H9 (cell line): Measurements from ENCODE around the gene APOL1. TPM values are rescaled to one million over a fixed set of nuclear protein-coding genes. Genes with fewer than 3 reads are reported as not detected.
"Not testable (repeated sequence)": the region's sequence is repeated elsewhere in the genome, so short reads cannot be mapped to it uniquely, and the experiment has no call there.

Experiments used
- DNase-seq: peaks from one replicate; pipeline ENCODE4 v3.0.0-alpha.2; 2017
- H2AFZ ChIP-seq: one replicate; pipeline ENCODE4 v1.6.1; 2013; ENCODE audit warnings: mild to moderate bottlenecking, low read length, control low read depth, moderate library complexity
- H2AK5ac ChIP-seq: 2 replicates; pipeline ENCODE4 v1.6.1; 2013; ENCODE audit warnings: low read length, control low read depth, mixed read lengths; ENCODE audit not compliant: insufficient read length
- H2BK120ac ChIP-seq: one replicate; pipeline ENCODE4 v1.6.1; 2013; ENCODE audit warnings: low read depth, mild to moderate bottlenecking, low read length, control low read depth, inconsistent platforms; ENCODE audit not compliant: poor library complexity, severe bottlenecking
- H2BK12ac ChIP-seq: 2 replicates; pipeline ENCODE4 v1.6.1; 2013; ENCODE audit warnings: low read length, control low read depth, mixed read lengths, low read depth; ENCODE audit not compliant: insufficient read length
- H2BK15ac ChIP-seq: 2 replicates; pipeline ENCODE4 v1.6.1; 2013; ENCODE audit warnings: low read depth, low read length, control low read depth
- H2BK20ac ChIP-seq: one replicate; pipeline ENCODE4 v1.6.1; 2013; ENCODE audit warnings: low read depth, mild to moderate bottlenecking, low read length, control low read depth, inconsistent platforms; ENCODE audit not compliant: poor library complexity, severe bottlenecking
- H2BK5ac ChIP-seq: 2 replicates; pipeline ENCODE4 v1.6.1; 2013; ENCODE audit warnings: low read length, control low read depth, mixed read lengths; ENCODE audit not compliant: insufficient read length
- H3K14ac ChIP-seq: 2 replicates; pipeline ENCODE4 v1.6.1; 2013; ENCODE audit warnings: low read length, control low read depth; ENCODE audit not compliant: insufficient read depth
- H3K18ac ChIP-seq: 2 replicates; pipeline ENCODE4 v1.6.1; 2013; ENCODE audit warnings: low read depth, mild to moderate bottlenecking, mixed read lengths, low read length, control low read depth; ENCODE audit not compliant: insufficient read length
- H3K23ac ChIP-seq: 2 replicates; pipeline ENCODE4 v1.6.1; 2013; ENCODE audit warnings: low read length, control low read depth, mixed read lengths, low read depth; ENCODE audit not compliant: insufficient read length
- H3K23me2 ChIP-seq: 2 replicates; pipeline ENCODE4 v1.6.1; 2013; ENCODE audit warnings: low read depth, mild to moderate bottlenecking, mixed read lengths, low read length, control low read depth; ENCODE audit not compliant: insufficient read length, poor library complexity, severe bottlenecking
- H3K27ac ChIP-seq: 2 replicates; pipeline ENCODE4 v1.5.1; 2013; ENCODE audit warnings: low read length, control low read depth, mixed read lengths, low read depth; ENCODE audit not compliant: insufficient read length
- H3K27me3 ChIP-seq: 2 replicates; pipeline ENCODE4 v1.6.1; 2013; ENCODE audit warnings: low read length, control low read depth, inconsistent platforms; ENCODE audit not compliant: insufficient read depth
- H3K4ac ChIP-seq: 2 replicates; pipeline ENCODE4 v1.6.1; 2013; ENCODE audit warnings: low read depth, mild to moderate bottlenecking, control low read depth, inconsistent platforms, low read length, moderate library complexity
- H3K4me1 ChIP-seq: 2 replicates; pipeline ENCODE4 v1.6.1; 2013; ENCODE audit warnings: low read length, control low read depth, inconsistent platforms; ENCODE audit not compliant: insufficient read depth
- H3K4me2 ChIP-seq: 2 replicates; pipeline ENCODE4 v1.6.1; 2013; ENCODE audit warnings: low read length, control low read depth, mixed read lengths; ENCODE audit not compliant: insufficient read length, insufficient read depth
- H3K56ac ChIP-seq: 2 replicates; pipeline ENCODE4 v1.6.1; 2013; ENCODE audit warnings: low read depth, mild to moderate bottlenecking, mixed read lengths, low read length, control low read depth; ENCODE audit not compliant: insufficient read length
- H3K79me1 ChIP-seq: 2 replicates; pipeline ENCODE4 v1.6.1; 2013; ENCODE audit warnings: low read depth, mild to moderate bottlenecking, moderate library complexity, low read length, control low read depth, inconsistent platforms; ENCODE audit not compliant: insufficient read depth, poor library complexity, severe bottlenecking
- H3K79me2 ChIP-seq: 2 replicates; pipeline ENCODE4 v1.6.1; 2013; ENCODE audit warnings: low read length, control low read depth, inconsistent platforms; ENCODE audit not compliant: insufficient read depth
- H3K9ac ChIP-seq: 2 replicates; pipeline ENCODE4 v1.6.1; 2013; ENCODE audit warnings: low read length, control low read depth, mixed read lengths; ENCODE audit not compliant: insufficient read length; ENCODE audit errors: extremely low read depth
- H3K9me3 ChIP-seq: one replicate; pipeline ENCODE4 v1.6.1; 2013; ENCODE audit warnings: low read depth, low read length, inconsistent platforms; ENCODE audit not compliant: control insufficient read depth
- H3T11ph ChIP-seq: one replicate; pipeline ENCODE4 v1.6.1; 2013; ENCODE audit warnings: mild to moderate bottlenecking, low read length, control low read depth, inconsistent platforms
- H4K20me1 ChIP-seq: one replicate; pipeline ENCODE4 v1.6.1; 2013; ENCODE audit not compliant: control insufficient read depth, insufficient read length, insufficient read depth
- H4K5ac ChIP-seq: 2 replicates; pipeline ENCODE4 v1.6.1; 2013; ENCODE audit warnings: low read depth, mild to moderate bottlenecking, mixed read lengths, low read length, control low read depth; ENCODE audit not compliant: insufficient read length
- H4K8ac ChIP-seq: replicated peaks from 2 replicates; pipeline ENCODE4 v1.6.1; 2013; ENCODE audit warnings: low read length, control low read depth, mixed read lengths, low read depth; ENCODE audit not compliant: insufficient read length
- H4K91ac ChIP-seq: 2 replicates; pipeline ENCODE4 v1.6.1; 2013; ENCODE audit warnings: low read depth, mild to moderate bottlenecking, moderate library complexity, mixed read lengths, low read length, control low read depth; ENCODE audit not compliant: insufficient read length
- H3K27ac Mint-ChIP-seq, 3 experiments: 2 replicates in 2 of 3; 3 replicates in 1 of 3; pipeline ENCODE4 v1.8.0; 2020 to 2021; ENCODE audit warnings: mixed read lengths in 3 of 3, mild to moderate bottlenecking in 1 of 3, moderate library complexity in 1 of 3
- H3K27me3 Mint-ChIP-seq: 2 replicates; pipeline ENCODE4 v1.8.0; 2021; ENCODE audit warnings: low read depth, mild to moderate bottlenecking, moderate library complexity, mixed read lengths
- H3K36me3 Mint-ChIP-seq, 3 experiments: 2 replicates in 2 of 3; 3 replicates in 1 of 3; pipeline ENCODE4 v1.8.0; 2020 to 2021; ENCODE audit warnings: low read depth in 3 of 3, mixed read lengths in 3 of 3; ENCODE audit not compliant: insufficient read depth in 1 of 3
- H3K4me1 Mint-ChIP-seq, 2 experiments: 2 replicates each; pipeline ENCODE4 v1.8.0; 2020; ENCODE audit warnings: mixed read lengths in 2 of 2
- H3K4me3 Mint-ChIP-seq, 2 experiments: 2 replicates in 1 of 2; 3 replicates in 1 of 2; pipeline ENCODE4 v1.8.0; 2020 to 2021; ENCODE audit warnings: mild to moderate bottlenecking in 2 of 2, mixed read lengths in 2 of 2, moderate library complexity in 1 of 2
- H3K9me3 Mint-ChIP-seq, 2 experiments: 2 replicates in 1 of 2; 3 replicates in 1 of 2; pipeline ENCODE4 v1.8.0; 2020; ENCODE audit warnings: mild to moderate bottlenecking in 2 of 2, mixed read lengths in 2 of 2, moderate library complexity in 1 of 2
- CTCF ChIP-seq: fragments of 200-600 bp; sonication (generic); conservative IDR thresholded peaks from 3 replicates; pipeline ENCODE4 v1.8.0; 2021; ENCODE audit warnings: antibody characterized with exemption, mild to moderate bottlenecking
- WGBS: extraction: QIAGEN DNeasy Blood & Tissue Kit; methylation state at CpG from one replicate; pipeline ENCODE4 v1.1.7; 2013; ENCODE audit warnings: missing lambda C conversion rate, low lambda C conversion rate, mixed read lengths; ENCODE audit not compliant: insufficient read length; ENCODE audit errors: extremely low coverage; 5-methylcytosine and 5-hydroxymethylcytosine counted together
- total RNA-seq: library from RNA; stranded (reverse); gene quantifications from 2 replicates; pipeline ENCODE4 v1.2.1, GENCODE V29; 2021

APOL1 gene
- total RNA-seq, 1 experiment from 2014 or later = not detected

GRCh38 chr22:36253523-36254490 lies 874 bp downstream of the APOL1 start:
- Histone ChIP-seq H4K20me1 (no peaks in the 10 kb centered on the region), H3K4me1 (no peaks in the 10 kb centered on the region; the same call in 1 of the 2 replicates), H3K23me2 (no peaks in the 10 kb centered on the region), H3K4ac (no peak overlapping the region), H2BK5ac (no peak overlapping the region), H3K79me2 (no peaks in the 10 kb centered on the region), H2BK12ac (no peak overlapping the region), H2BK120ac (no peak overlapping the region), H3K14ac (no peak overlapping the region), H2BK15ac (no peak overlapping the region), H3T11ph (no peak overlapping the region), H3K4me2 (no peak overlapping the region), H4K91ac (no peak overlapping the region), H3K9ac (no peak overlapping the region), H3K18ac (no peak overlapping the region), H3K9me3 (no peaks in the 10 kb centered on the region), H4K8ac (no peak overlapping the region), H3K79me1 (no peaks in the 10 kb centered on the region), H2AFZ (no peak overlapping the region), H3K27ac (no peak overlapping the region), H2AK5ac (no peak overlapping the region), H3K56ac (no peak overlapping the region), H2BK20ac (no peak overlapping the region), H4K5ac (no peak overlapping the region), H3K27me3 (no peaks in the 10 kb centered on the region), H3K23ac (no peak overlapping the region)
- Mint-ChIP-seq H3K27me3 (peaks cover 2% of the 10 kb centered on the region), H3K4me3 (no peak overlapping the region), H3K4me1 (peaks cover 46 to 49% of the 10 kb centered on the region in 2 experiments), H3K9me3 (peaks cover 5 to 9% of the 10 kb centered on the region in 2 experiments), H3K27ac (no peak overlapping the region), H3K36me3 (peaks cover 1 to 9% (median 5%) of the 10 kb centered on the region in 3 experiments; a peak in 5 of 7 replicates)
- peak; percentile 9 for DNase-seq
- TF ChIP-seq CTCF = no peak
- WGBS = no CpG with 5 or more reads among the region's 7 CpGs

GRCh38 chr22:36255572-36255971 lies 2.6 kb downstream of the APOL1 start:
- H3K79me2 ChIP-seq, DNase-seq, H2BK12ac ChIP-seq, H4K8ac ChIP-seq, H2BK15ac ChIP-seq, H2BK5ac ChIP-seq, H2BK120ac ChIP-seq, H3K18ac ChIP-seq, H3K27me3 Mint-ChIP-seq, H2BK20ac ChIP-seq, H3K4ac ChIP-seq, H3K27me3 ChIP-seq, H3K14ac ChIP-seq, H4K5ac ChIP-seq, H3K4me2 ChIP-seq, H3K9me3 ChIP-seq, H3K56ac ChIP-seq, H3K27ac Mint-ChIP-seq, H3K4me3 Mint-ChIP-seq, H3T11ph ChIP-seq, H3K23me2 ChIP-seq, H3K36me3 Mint-ChIP-seq, H3K27ac ChIP-seq, H4K91ac ChIP-seq, H2AFZ ChIP-seq, H3K9me3 Mint-ChIP-seq, H2AK5ac ChIP-seq, H4K20me1 ChIP-seq, H3K9ac ChIP-seq, H3K4me1 ChIP-seq, H3K23ac ChIP-seq, H3K79me1 ChIP-seq: not testable (repeated sequence)
- no CpG with 5 or more reads among the region's 5 CpGs for WGBS
- H3K4me1 Mint-ChIP-seq = peaks cover 55 to 60% of the 10 kb centered on the region in 2 experiments
